HL-60 (cell line): ENCODE results near the gene PPFIBP2.

Experiments
- DNase-seq, 2 experiments: peaks; one replicate each; pipeline ENCODE4 v3.0.0-alpha.2; 2010 to 2020; ENCODE audit warnings: low read depth in 1 of 2, low spot score in 1 of 2
- H3K27ac ChIP-seq: fragments of 250-450 bp; sonication (Bioruptor Pico); replicated peaks from 2 replicates; pipeline ENCODE4 v1.5.1; 2020; ENCODE audit warnings: mild to moderate bottlenecking, moderate library complexity
- H3K27me3 ChIP-seq: fragments of 250-450 bp; sonication (Bioruptor Pico); 2 replicates; pipeline ENCODE4 v1.5.1; 2021; ENCODE audit warnings: mild to moderate bottlenecking, moderate library complexity; ENCODE audit not compliant: insufficient read depth, poor library complexity, severe bottlenecking
- H3K4me3 ChIP-seq: replicated peaks from 2 replicates; pipeline ENCODE4 v1.5.1; 2011; ENCODE audit warnings: mild to moderate bottlenecking, control low read depth, low read length; ENCODE audit not compliant: insufficient read depth
- GABPA ChIP-seq: IDR thresholded peaks from 2 replicates; pipeline ENCODE4 v1.6.1; 2012; ENCODE audit warnings: low read depth
- POLR2AphosphoS5 ChIP-seq: IDR thresholded peaks from 2 replicates; pipeline ENCODE4 v1.6.1; 2012; ENCODE audit warnings: low read depth
- SPI1 ChIP-seq: IDR thresholded peaks from 2 replicates; pipeline ENCODE4 v1.6.1; 2012; ENCODE audit warnings: low read depth, mild to moderate bottlenecking, borderline replicate concordance
- TF ChIP-seq, protein P1 (sequence below): IDR thresholded peaks from 2 replicates; pipeline ENCODE4 v1.6.1; 2012; ENCODE audit warnings: low read depth; ENCODE audit not compliant: insufficient replicate concordance
- TF ChIP-seq, protein P2 (sequence below): IDR thresholded peaks from one replicate; pipeline ENCODE4 v1.5.1; 2011; ENCODE audit warnings: low read length, control low read depth, inconsistent platforms; ENCODE audit not compliant: insufficient read depth

PPFIBP2 gene

GRCh38 chr11:7582338-7582985, 68.7 kb downstream of the PPFIBP2 start:
- no peak overlapping the region for H3K27ac ChIP-seq
- no peaks in the 10 kb centered on the region for H3K27me3 ChIP-seq
- DNase-seq: no peak
- TF ChIP-seq, protein P1, sequence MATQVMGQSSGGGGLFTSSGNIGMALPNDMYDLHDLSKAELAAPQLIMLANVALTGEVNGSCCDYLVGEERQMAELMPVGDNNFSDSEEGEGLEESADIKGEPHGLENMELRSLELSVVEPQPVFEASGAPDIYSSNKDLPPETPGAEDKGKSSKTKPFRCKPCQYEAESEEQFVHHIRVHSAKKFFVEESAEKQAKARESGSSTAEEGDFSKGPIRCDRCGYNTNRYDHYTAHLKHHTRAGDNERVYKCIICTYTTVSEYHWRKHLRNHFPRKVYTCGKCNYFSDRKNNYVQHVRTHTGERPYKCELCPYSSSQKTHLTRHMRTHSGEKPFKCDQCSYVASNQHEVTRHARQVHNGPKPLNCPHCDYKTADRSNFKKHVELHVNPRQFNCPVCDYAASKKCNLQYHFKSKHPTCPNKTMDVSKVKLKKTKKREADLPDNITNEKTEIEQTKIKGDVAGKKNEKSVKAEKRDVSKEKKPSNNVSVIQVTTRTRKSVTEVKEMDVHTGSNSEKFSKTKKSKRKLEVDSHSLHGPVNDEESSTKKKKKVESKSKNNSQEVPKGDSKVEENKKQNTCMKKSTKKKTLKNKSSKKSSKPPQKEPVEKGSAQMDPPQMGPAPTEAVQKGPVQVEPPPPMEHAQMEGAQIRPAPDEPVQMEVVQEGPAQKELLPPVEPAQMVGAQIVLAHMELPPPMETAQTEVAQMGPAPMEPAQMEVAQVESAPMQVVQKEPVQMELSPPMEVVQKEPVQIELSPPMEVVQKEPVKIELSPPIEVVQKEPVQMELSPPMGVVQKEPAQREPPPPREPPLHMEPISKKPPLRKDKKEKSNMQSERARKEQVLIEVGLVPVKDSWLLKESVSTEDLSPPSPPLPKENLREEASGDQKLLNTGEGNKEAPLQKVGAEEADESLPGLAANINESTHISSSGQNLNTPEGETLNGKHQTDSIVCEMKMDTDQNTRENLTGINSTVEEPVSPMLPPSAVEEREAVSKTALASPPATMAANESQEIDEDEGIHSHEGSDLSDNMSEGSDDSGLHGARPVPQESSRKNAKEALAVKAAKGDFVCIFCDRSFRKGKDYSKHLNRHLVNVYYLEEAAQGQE: no peak
- TF ChIP-seq, protein P2, sequence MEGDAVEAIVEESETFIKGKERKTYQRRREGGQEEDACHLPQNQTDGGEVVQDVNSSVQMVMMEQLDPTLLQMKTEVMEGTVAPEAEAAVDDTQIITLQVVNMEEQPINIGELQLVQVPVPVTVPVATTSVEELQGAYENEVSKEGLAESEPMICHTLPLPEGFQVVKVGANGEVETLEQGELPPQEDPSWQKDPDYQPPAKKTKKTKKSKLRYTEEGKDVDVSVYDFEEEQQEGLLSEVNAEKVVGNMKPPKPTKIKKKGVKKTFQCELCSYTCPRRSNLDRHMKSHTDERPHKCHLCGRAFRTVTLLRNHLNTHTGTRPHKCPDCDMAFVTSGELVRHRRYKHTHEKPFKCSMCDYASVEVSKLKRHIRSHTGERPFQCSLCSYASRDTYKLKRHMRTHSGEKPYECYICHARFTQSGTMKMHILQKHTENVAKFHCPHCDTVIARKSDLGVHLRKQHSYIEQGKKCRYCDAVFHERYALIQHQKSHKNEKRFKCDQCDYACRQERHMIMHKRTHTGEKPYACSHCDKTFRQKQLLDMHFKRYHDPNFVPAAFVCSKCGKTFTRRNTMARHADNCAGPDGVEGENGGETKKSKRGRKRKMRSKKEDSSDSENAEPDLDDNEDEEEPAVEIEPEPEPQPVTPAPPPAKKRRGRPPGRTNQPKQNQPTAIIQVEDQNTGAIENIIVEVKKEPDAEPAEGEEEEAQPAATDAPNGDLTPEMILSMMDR: no peak
- H3K4me3 ChIP-seq: no peak overlapping the region

DNA sequence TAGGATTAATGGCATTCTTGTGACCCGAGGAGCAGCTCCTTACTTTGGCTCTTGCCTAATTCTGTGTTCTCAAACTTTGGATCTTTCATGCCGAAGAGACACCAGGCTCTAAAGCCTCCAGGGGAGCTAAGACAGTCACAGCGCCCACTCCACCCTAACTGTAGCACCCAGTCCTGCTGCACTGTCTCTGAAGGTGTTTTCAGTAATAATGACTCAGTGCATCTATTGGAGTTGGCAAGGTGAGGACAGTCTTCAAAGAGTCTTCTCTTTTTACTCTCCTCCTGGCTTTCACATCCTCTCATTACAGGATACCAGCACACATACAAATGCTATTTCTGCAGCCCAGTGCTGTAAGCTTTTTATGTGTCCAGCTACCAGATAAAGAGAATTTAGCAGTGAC, 69.4 kb downstream of the PPFIBP2 start:
- H3K4me3 ChIP-seq: no peak overlapping the region
- DNase-seq: no peak
- no peaks in the 10 kb centered on the region for H3K27me3 ChIP-seq
- no peak for TF ChIP-seq POLR2AphosphoS5
- TF ChIP-seq, protein P1: no peak
- no peak for TF ChIP-seq GABPA
- no peak for TF ChIP-seq SPI1
- TF ChIP-seq, protein P2: no peak
- H3K27ac ChIP-seq: no peak overlapping the region

DNA sequence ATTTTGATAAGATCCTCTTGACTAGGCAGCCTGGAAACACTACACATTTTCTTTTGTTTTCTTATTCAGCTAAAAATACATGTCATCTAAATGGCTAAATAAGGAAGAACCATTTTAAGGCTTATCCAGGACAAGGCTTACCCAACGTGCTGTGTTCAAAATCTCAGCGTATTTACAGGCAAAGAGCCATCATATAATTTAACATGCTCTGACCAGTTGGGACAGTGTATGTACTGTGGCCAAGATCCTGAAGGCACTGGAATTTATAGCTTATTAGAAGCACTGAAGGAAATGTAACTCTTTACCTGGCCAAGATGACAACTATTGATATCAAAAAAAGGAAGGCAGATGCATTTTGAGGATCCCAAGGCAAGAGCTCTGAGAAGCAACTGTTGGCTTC, 71.1 kb downstream of the PPFIBP2 start:
- TF ChIP-seq GABPA: no peak
- no peaks in the 10 kb centered on the region for H3K27me3 ChIP-seq
- H3K4me3 ChIP-seq: no peak overlapping the region
- no peak for DNase-seq
- no peak overlapping the region for H3K27ac ChIP-seq

DNA sequence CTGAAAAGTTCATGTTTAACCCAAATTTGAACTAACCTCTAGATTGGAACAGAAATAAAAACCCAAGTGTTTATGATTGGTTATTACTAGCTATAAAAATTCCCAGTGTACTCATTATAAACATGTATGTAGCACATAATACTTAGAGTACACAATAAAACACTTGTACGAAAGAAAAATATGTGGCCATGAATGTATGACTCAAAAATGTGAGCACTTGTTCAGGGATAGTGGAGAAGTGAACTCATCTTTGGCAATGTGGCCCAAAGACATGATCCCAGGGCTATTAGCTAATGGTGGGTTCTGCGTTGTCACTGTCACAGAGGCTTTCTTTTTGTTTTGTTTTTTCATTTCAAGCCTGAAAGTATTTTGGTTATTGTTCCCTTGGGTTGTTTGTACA, 72.0 kb downstream of the PPFIBP2 start:
- no peak overlapping the region for H3K4me3 ChIP-seq
- no peak for DNase-seq
- no peak overlapping the region for H3K27ac ChIP-seq
- H3K27me3 ChIP-seq: no peaks in the 10 kb centered on the region
- no peak for TF ChIP-seq SPI1
- TF ChIP-seq, protein P2: no peak
- TF ChIP-seq, protein P1: no peak
- no peak for TF ChIP-seq GABPA
- TF ChIP-seq POLR2AphosphoS5: no peak
